ENCODE data around the gene WBP2NL. TPM values are rescaled to one million over a fixed set of nuclear protein-coding genes. Genes with fewer than 3 reads are reported as not detected.

The WBP2NL gene
- total RNA-seq, 2 experiments from 2014 or later: 1.1 to 1.9 TPM

- Histone ChIP-seq H3K27ac (ENCODE audit: low read depth, low read length, poor library complexity, severe bottlenecking) (no peak overlapping the region), H3K4me3 (ENCODE audit: low read depth, low read length, poor library complexity, severe bottlenecking) (no peak overlapping the region), H4K20me1 (ENCODE audit: insufficient read depth, low read length) (no peaks in the 10 kb centered on the region), H3K9me2 (ENCODE audit: insufficient read depth, low read length) (no peaks in the 10 kb centered on the region), H3K4me1 (ENCODE audit: insufficient read depth, low read length, poor library complexity, severe bottlenecking) (peaks cover 11% of the 10 kb centered on the region), H3K4me2 (ENCODE audit: low read length) (no peak overlapping the region), H3K36me3 (ENCODE audit: insufficient read depth, low read length) (no peaks in the 10 kb centered on the region), H3K79me2 (ENCODE audit: insufficient read depth, low read depth, low read length) (no peaks in the 10 kb centered on the region), H3K9me3 (ENCODE audit: low read length) (no peaks in the 10 kb centered on the region), H2AFZ (ENCODE audit: low read length) (no peak overlapping the region)
- POLR2A ChIA-PET: no interaction called here
- no peak for DNase-seq (ENCODE audit: low spot score)
- TF ChIP-seq EZH2phosphoT487 (IDR thresholded peaks at IDR 0.05; ENCODE audit: borderline replicate concordance, low read depth, low read length) (no peak), CTCF (conservative IDR thresholded peaks at IDR 0.05; ENCODE audit: low read length) (no peak)
- CTCF ChIA-PET (ENCODE audit: unreplicated experiment): interaction anchor here (0.5 kb wide), 1 partner anchor 69 kb away, joined by 3 read pairs; no protein-coding TSS in a partner anchor
- intact Hi-C loops (cut with micrococcal nuclease; ENCODE audit: unreplicated experiment): no loop called here
- no TSS peak for BruUV-seq (replicated peaks)
These were observed 35.0 kb upstream of the WBP2NL start for GRCh38 chr22:41963453-41964111.

- no peaks in the 10 kb centered on the region for H3K9me3 ChIP-seq (ENCODE audit: low read length)
- intact Hi-C loops (cut with micrococcal nuclease; ENCODE audit: unreplicated experiment): no loop called here
- H3K4me1 ChIP-seq (ENCODE audit: insufficient read depth, low read length, poor library complexity, severe bottlenecking): peaks cover 11% of the 10 kb centered on the region
- no peak overlapping the region for H3K4me3 ChIP-seq (ENCODE audit: low read depth, low read length, poor library complexity, severe bottlenecking)
- TF ChIP-seq CTCF (conservative IDR thresholded peaks at IDR 0.05; ENCODE audit: low read length): no peak
- no peak for TF ChIP-seq EZH2phosphoT487 (IDR thresholded peaks at IDR 0.05; ENCODE audit: borderline replicate concordance, low read depth, low read length)
- POLR2A ChIA-PET: no interaction called here
- no peaks in the 10 kb centered on the region for H3K9me2 ChIP-seq (ENCODE audit: insufficient read depth, low read length)
- H2AFZ ChIP-seq (ENCODE audit: low read length): no peak overlapping the region
- no peak for DNase-seq (ENCODE audit: low spot score)
- no peaks in the 10 kb centered on the region for H3K79me2 ChIP-seq (ENCODE audit: insufficient read depth, low read depth, low read length)
- CTCF ChIA-PET (ENCODE audit: unreplicated experiment): no interaction called here
- H3K27ac ChIP-seq (ENCODE audit: low read depth, low read length, poor library complexity, severe bottlenecking): no peak overlapping the region
- no peaks in the 10 kb centered on the region for H3K36me3 ChIP-seq (ENCODE audit: insufficient read depth, low read length)
- H4K20me1 ChIP-seq (ENCODE audit: insufficient read depth, low read length): no peaks in the 10 kb centered on the region
- BruUV-seq (replicated peaks): no TSS peak
- H3K4me2 ChIP-seq (ENCODE audit: low read length): no peak overlapping the region
These were observed 34.5 kb upstream of the WBP2NL start for GRCh38 chr22:41964112-41964491.

GRCh38 chr22:41966225-41966606 lies 32.4 kb upstream of the WBP2NL start:
- no peaks in the 10 kb centered on the region for H3K36me3 ChIP-seq (ENCODE audit: insufficient read depth, low read length)
- POLR2A ChIA-PET: interaction anchor here (1.1 kb wide), 1 partner anchor 151 kb away, joined by 3 read pairs; no protein-coding TSS in a partner anchor

More at GRCh38 chr22:41966225-41966606, 32.4 kb upstream of the WBP2NL start:
- TF ChIP-seq CTCF (conservative IDR thresholded peaks at IDR 0.05; ENCODE audit: low read length) (no peak), EZH2phosphoT487 (IDR thresholded peaks at IDR 0.05; ENCODE audit: borderline replicate concordance, low read depth, low read length) (no peak)
- no peak overlapping the region for H2AFZ ChIP-seq (ENCODE audit: low read length)
- no peak overlapping the region for H3K4me2 ChIP-seq (ENCODE audit: low read length)
- no peaks in the 10 kb centered on the region for H3K9me2 ChIP-seq (ENCODE audit: insufficient read depth, low read length)
- no peaks in the 10 kb centered on the region for H3K79me2 ChIP-seq (ENCODE audit: insufficient read depth, low read depth, low read length)
- DNase-seq (ENCODE audit: low spot score): no peak
- intact Hi-C loops (cut with micrococcal nuclease; ENCODE audit: unreplicated experiment): loop anchor here (5.0 kb wide), 1 partner anchor 146 kb away; no protein-coding TSS in a partner anchor
- CTCF ChIA-PET (ENCODE audit: unreplicated experiment): no interaction called here
- no peaks in the 10 kb centered on the region for H4K20me1 ChIP-seq (ENCODE audit: insufficient read depth, low read length)
- no peak overlapping the region for H3K27ac ChIP-seq (ENCODE audit: low read depth, low read length, poor library complexity, severe bottlenecking)
- BruUV-seq (replicated peaks): no TSS peak
- no peak overlapping the region for H3K4me3 ChIP-seq (ENCODE audit: low read depth, low read length, poor library complexity, severe bottlenecking)
- no peaks in the 10 kb centered on the region for H3K4me1 ChIP-seq (ENCODE audit: insufficient read depth, low read length, poor library complexity, severe bottlenecking)
- no peaks in the 10 kb centered on the region for H3K9me3 ChIP-seq (ENCODE audit: low read length)
